HepG2 (cell line): ENCODE data around the gene MED12L. TPM values are rescaled to one million over a fixed set of nuclear protein-coding genes. Genes with fewer than 3 reads are reported as not detected.

ENCODE experiments used
- ATAC-seq: fragments of 200-7000 bp; cut with Tn5 transposase; 3 replicates; pipeline ENCODE4 v1.9.1; 2020; ENCODE audit warnings: mild to moderate bottlenecking, moderate library complexity
- BruUV-seq: library from RNA; stranded (reverse); fragments of 400-500 nt; replicated peaks from 2 replicates; lab custom pipeline; 2021; lab: Mats Ljungman, UMichigan
- CTCF ChIA-PET: fragments of 300-600 bp; formaldehyde crosslinking; extraction: SDS; loops from one replicate; lab custom pipeline; 2021; ENCODE audit warnings: low total read pairs, inconsistent platforms, low intra/inter-chr PET ratio; lab: Yijun Ruan, JAX
- POLR2A ChIA-PET: fragments of 350-600 bp; sonication (Branson Sonifier 250); formaldehyde crosslinking; loops from one replicate; lab custom pipeline; 2020; ENCODE audit warnings: antibody characterized with exemption, inconsistent platforms; lab: Yijun Ruan, JAX
- DNase-seq: peaks from one replicate; pipeline ENCODE4 v3.0.0-alpha.2; 2015; ENCODE audit warnings: low spot score
- FAIRE-seq: peaks from 3 replicates; lab custom pipeline; 2011; peaks lifted over from hg19 to GRCh38; lab: Jason Lieb, UNC
- H2AFZ ChIP-seq: one replicate; pipeline ENCODE4 v1.6.1; 2011; ENCODE audit warnings: low read length, inconsistent platforms
- H3K27ac ChIP-seq: fragments of 300-600 bp; 3 replicates; pipeline ENCODE4 v1.8.0; 2011; ENCODE audit warnings: mixed run types, mild to moderate bottlenecking, mixed read lengths, low read length, inconsistent platforms; ENCODE audit not compliant: insufficient read depth; ENCODE audit errors: extremely low read length
- H3K27me3 ChIP-seq, 2 experiments: fragments of 200-600 bp in 1 of 2; 2 replicates in 1 of 2; 3 replicates in 1 of 2; pipeline versions ENCODE4 v1.6.0 to v1.8.0; 2011; ENCODE audit warnings: low read length in 2 of 2, mild to moderate bottlenecking in 2 of 2, moderate library complexity in 2 of 2, inconsistent platforms in 1 of 2; ENCODE audit not compliant: insufficient read depth in 2 of 2, control insufficient read depth in 1 of 2
- H3K36me3 ChIP-seq, 2 experiments: fragments of 200-600 bp in 1 of 2; replicated peaks in 1 of 2; 2 replicates in 1 of 2; 3 replicates in 1 of 2; pipeline versions ENCODE4 v1.5.1 to v1.8.0; 2011; ENCODE audit warnings: low read length in 2 of 2, inconsistent platforms in 1 of 2; ENCODE audit not compliant: insufficient read depth in 2 of 2, control insufficient read depth in 1 of 2
- H3K4me1 ChIP-seq: 2 replicates; pipeline ENCODE4 v1.5.1; 2012; ENCODE audit warnings: low read length, inconsistent platforms; ENCODE audit not compliant: insufficient read depth
- H3K4me2 ChIP-seq: 2 replicates; pipeline ENCODE4 v1.6.0; 2011; ENCODE audit warnings: low read depth, low read length, inconsistent platforms
- H3K4me3 ChIP-seq, 3 experiments: fragments of 200-600 bp in 1 of 3; sonication (generic), shearing (Covaris generic) in 1 of 3; replicated peaks in 1 of 3; 2 replicates each; pipeline ENCODE4 v1.5.1; 2011 to 2016; ENCODE audit warnings: low read length in 3 of 3, inconsistent platforms in 2 of 3, low read depth in 2 of 3, mild to moderate bottlenecking in 2 of 3, control low read depth in 1 of 3, mixed read lengths in 1 of 3; ENCODE audit not compliant: insufficient read depth in 1 of 3
- H3K79me2 ChIP-seq: one replicate; pipeline ENCODE4 v1.6.1; 2011; ENCODE audit warnings: low read length, inconsistent platforms; ENCODE audit not compliant: insufficient read depth
- H3K9ac ChIP-seq: 2 replicates; pipeline ENCODE4 v1.6.0; 2011; ENCODE audit warnings: mild to moderate bottlenecking, low read depth, low read length, inconsistent platforms; ENCODE audit not compliant: insufficient read depth
- H3K9me3 ChIP-seq: 2 replicates; pipeline ENCODE4 v1.5.1; 2012; ENCODE audit warnings: mild to moderate bottlenecking, low read length
- H4K20me1 ChIP-seq: 2 replicates; pipeline ENCODE4 v1.6.0; 2011; ENCODE audit warnings: inconsistent platforms, mild to moderate bottlenecking, low read length, moderate library complexity; ENCODE audit not compliant: insufficient read depth
- ATF7 ChIP-seq, 2 experiments: fragments of 450-650 bp in 1 of 2; sonication (generic) in 1 of 2; formaldehyde crosslinking in 1 of 2; IDR thresholded peaks; 2 replicates each; pipeline versions ENCODE4 v1.4.0 to v1.6.1; 2016 to 2020; ENCODE audit warnings: antibody characterized with exemption in 1 of 2, mild to moderate bottlenecking in 1 of 2, missing genetic modification reagents in 1 of 2
- BCL6 ChIP-seq: IDR thresholded peaks from 2 replicates; pipeline ENCODE4 v1.6.1; 2016; ENCODE audit warnings: missing genetic modification reagents, missing compliant biosample characterization
- FOXA3 ChIP-seq: IDR thresholded peaks from 2 replicates; pipeline ENCODE4 v1.6.1; 2016; ENCODE audit warnings: missing genetic modification reagents, missing compliant biosample characterization
- HIC2 ChIP-seq: sonication (generic); formaldehyde crosslinking; IDR thresholded peaks from 2 replicates; pipeline ENCODE4 v1.9.0; 2022; ENCODE audit warnings: low read depth, missing genetic modification reagents
- HINFP ChIP-seq: sonication (generic); formaldehyde crosslinking; IDR thresholded peaks from 2 replicates; pipeline ENCODE4 v1.4.0; 2020; ENCODE audit warnings: low read depth, mild to moderate bottlenecking, missing genetic modification reagents
- HNF4A ChIP-seq: sonication (generic); formaldehyde crosslinking; IDR thresholded peaks from 2 replicates; pipeline ENCODE4 v1.4.0; 2020; ENCODE audit warnings: missing genetic modification reagents
- KAT8 ChIP-seq: IDR thresholded peaks from 2 replicates; pipeline ENCODE4 v1.6.1; 2016; ENCODE audit warnings: missing genetic modification reagents, missing compliant biosample characterization
- PRMT3 ChIP-seq: sonication (generic); formaldehyde crosslinking; IDR thresholded peaks from 2 replicates; pipeline ENCODE4 v1.8.1; 2022; ENCODE audit warnings: low read depth, mild to moderate bottlenecking, moderate library complexity, missing genetic modification reagents, borderline replicate concordance
- RFX5 ChIP-seq: IDR thresholded peaks from 2 replicates; pipeline ENCODE4 v1.6.1; 2011; ENCODE audit warnings: low read depth, low read length, improper control_type of control experiment
- SKI ChIP-seq: fragments of 450-650 bp; IDR thresholded peaks from one replicate; pipeline ENCODE4 v1.6.1; 2018; ENCODE audit warnings: mild to moderate bottlenecking; ENCODE audit not compliant: partially characterized antibody
- SMAD3 ChIP-seq: sonication (generic); formaldehyde crosslinking; IDR thresholded peaks from 2 replicates; pipeline ENCODE4 v1.4.0; 2020; ENCODE audit warnings: missing genetic modification reagents
- SOX5 ChIP-seq: IDR thresholded peaks from 2 replicates; pipeline ENCODE4 v1.6.1; 2016; ENCODE audit warnings: borderline replicate concordance
- TAF1 ChIP-seq: sonication (generic); formaldehyde crosslinking; IDR thresholded peaks from 2 replicates; pipeline ENCODE4 v1.4.0; 2020; ENCODE audit warnings: missing genetic modification reagents
- ZBTB26 ChIP-seq: IDR thresholded peaks from 2 replicates; pipeline ENCODE4 v1.6.1; 2016; ENCODE audit warnings: missing compliant biosample characterization, missing genetic modification reagents, borderline replicate concordance
- ZNF629 ChIP-seq: sonication (generic); formaldehyde crosslinking; conservative IDR thresholded peaks from 2 replicates; pipeline ENCODE4 v1.5.0; 2020; ENCODE audit warnings: missing genetic modification reagents
- ZNF850 ChIP-seq: sonication (generic); formaldehyde crosslinking; conservative IDR thresholded peaks from 2 replicates; pipeline ENCODE4 v1.9.0; 2021; ENCODE audit warnings: mild to moderate bottlenecking, missing genetic modification reagents
- WGBS: methylation state at CpG from one replicate; pipeline ENCODE4 v1.1.6; 2017; ENCODE audit warnings: low lambda C conversion rate; 5-methylcytosine and 5-hydroxymethylcytosine counted together
- in situ Hi-C: cut with HindIII; loops from 2 replicates; pipeline ENCODE4 v1.10.0; 2017; ENCODE audit warnings: low pct_unique_long_range_greater_than_20kb; ENCODE audit not compliant: extremely low pct_ligation_motif_present
- intact Hi-C: fragments of 100-400 bp; cut with micrococcal nuclease; formaldehyde crosslinking; loops from one replicate; pipeline ENCODE4 v1.10.0; 2022; ENCODE audit not compliant: unreplicated experiment
- polyA plus RNA-seq, 8 experiments: library from polyadenylated mRNA; depleted of rRNA in 3 of 8; stranded (reverse) in 7 of 8; unstranded in 1 of 8; fragments of >200 nt; fragmentation: Illumina TruSeq in 4 of 8; extraction: Trizol in 4 of 8; gene quantifications; 2 replicates each; pipeline versions ENCODE4 v1.2.1 to v1.2.3, GENCODE V29; 2011 to 2016; ENCODE audit warnings: low read depth in 4 of 8, missing spikeins in 1 of 8, mixed read lengths in 1 of 8; ENCODE audit not compliant: insufficient read depth in 1 of 8
- total RNA-seq, 5 experiments: library from RNA; depleted of rRNA; stranded (reverse); fragments of >200 nt; fragmentation: Illumina TruSeq; extraction: Trizol; gene quantifications; 2 replicates each; pipeline ENCODE4 v1.2.3, GENCODE V29; 2016; ENCODE audit warnings: low read depth in 1 of 5
- TF ChIP-seq, protein P1 (sequence below): sonication (generic); formaldehyde crosslinking; IDR thresholded peaks from 2 replicates; pipeline ENCODE4 v1.4.0; 2020; ENCODE audit warnings: missing genetic modification reagents, borderline replicate concordance

MED12L gene
- total and polyA plus RNA-seq, 2 of the 13 experiments (the other 11 are each of a cell fraction or from before 2014, with no cell fraction given) = 0.07 to 0.64 TPM

DNA sequence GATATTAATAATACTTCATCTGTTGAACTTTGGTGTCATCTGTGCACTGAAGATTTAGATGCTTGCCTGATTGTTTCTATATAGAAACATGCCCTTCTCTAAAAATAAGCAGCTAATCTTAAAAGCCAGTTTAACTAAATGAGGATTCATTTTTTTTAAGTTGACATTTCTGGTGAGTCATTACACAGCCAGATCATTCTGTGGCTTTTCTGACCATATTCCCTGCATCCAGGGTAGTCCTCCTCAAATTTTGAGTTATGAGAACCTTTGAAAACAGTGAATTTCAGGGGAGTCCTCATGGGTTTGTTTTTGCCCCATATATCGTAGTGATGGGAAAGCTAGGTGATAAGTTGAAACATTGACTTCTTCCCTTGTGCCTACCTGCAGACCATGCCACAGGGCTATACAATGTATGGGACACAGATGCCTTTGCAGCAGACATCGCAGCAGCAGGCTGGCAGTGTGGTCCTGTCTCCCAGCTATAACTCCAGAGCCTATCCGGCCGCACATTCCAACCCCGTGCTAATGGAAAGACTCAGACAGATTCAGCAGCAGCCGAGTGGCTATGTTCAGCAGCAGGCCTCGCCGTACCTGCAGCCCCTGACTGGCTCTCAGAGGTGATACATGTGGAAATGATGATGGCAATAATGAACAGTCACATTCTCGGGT, 325.6 kb downstream of the MED12L start:
- no peaks in the 10 kb centered on the region for H3K36me3 ChIP-seq
- DNase-seq (no peak), FAIRE-seq (no peak), ATAC-seq (no peak)
- H2AFZ ChIP-seq = no peak overlapping the region
- no peaks in the 10 kb centered on the region for H3K79me2 ChIP-seq
- H3K4me3 ChIP-seq = no peak overlapping the region
- H3K27ac ChIP-seq = no peak overlapping the region
- no peaks in the 10 kb centered on the region for H3K4me1 ChIP-seq
- 0 out of 2 replicates have a peak, but pooled peaks cover 6% of the 10 kb centered on the region for H3K9me3 ChIP-seq
- no peak overlapping the region for H3K9ac ChIP-seq
- ChIA-PET CTCF (no interaction called here), POLR2A (no interaction called here)
- 0 out of 5 replicates have a peak, but pooled peaks cover 0 to 2% of the 10 kb centered on the region in 2 experiments for H3K27me3 ChIP-seq
- BruUV-seq = no TSS peak
- H4K20me1 ChIP-seq = no peaks in the 10 kb centered on the region
- intact Hi-C loops = no loop called here
- no peak overlapping the region for H3K4me2 ChIP-seq
- 8% methylated on average over 6 of the region's 9 CpGs for WGBS
- in situ Hi-C loops = no loop called here
- TF ChIP-seq SKI (no peak), PRMT3 (CRISPR knock-in tag) (no peak), RFX5 (no peak), ZNF629 (CRISPR knock-in tag) (no peak), SMAD3 (CRISPR knock-in tag) (no peak), KAT8 (CRISPR knock-in tag) (no peak), TAF1 (no peak), BCL6 (no peak), HNF4A (CRISPR knock-in tag) (no peak), FOXA3 (CRISPR knock-in tag) (no peak), ATF7 (IDR thresholded peaks at IDR 0.05) (no peak), ATF7 (CRISPR knock-in tag; IDR thresholded peaks at IDR 0.05) (no peak), ZNF850 (CRISPR knock-in tag) (no peak), SOX5 (CRISPR knock-in tag) (no peak), HINFP (CRISPR knock-in tag) (no peak), ZBTB26 (CRISPR knock-in tag) (no peak), HIC2 (CRISPR knock-in tag) (no peak)
- TF ChIP-seq, protein P1, sequence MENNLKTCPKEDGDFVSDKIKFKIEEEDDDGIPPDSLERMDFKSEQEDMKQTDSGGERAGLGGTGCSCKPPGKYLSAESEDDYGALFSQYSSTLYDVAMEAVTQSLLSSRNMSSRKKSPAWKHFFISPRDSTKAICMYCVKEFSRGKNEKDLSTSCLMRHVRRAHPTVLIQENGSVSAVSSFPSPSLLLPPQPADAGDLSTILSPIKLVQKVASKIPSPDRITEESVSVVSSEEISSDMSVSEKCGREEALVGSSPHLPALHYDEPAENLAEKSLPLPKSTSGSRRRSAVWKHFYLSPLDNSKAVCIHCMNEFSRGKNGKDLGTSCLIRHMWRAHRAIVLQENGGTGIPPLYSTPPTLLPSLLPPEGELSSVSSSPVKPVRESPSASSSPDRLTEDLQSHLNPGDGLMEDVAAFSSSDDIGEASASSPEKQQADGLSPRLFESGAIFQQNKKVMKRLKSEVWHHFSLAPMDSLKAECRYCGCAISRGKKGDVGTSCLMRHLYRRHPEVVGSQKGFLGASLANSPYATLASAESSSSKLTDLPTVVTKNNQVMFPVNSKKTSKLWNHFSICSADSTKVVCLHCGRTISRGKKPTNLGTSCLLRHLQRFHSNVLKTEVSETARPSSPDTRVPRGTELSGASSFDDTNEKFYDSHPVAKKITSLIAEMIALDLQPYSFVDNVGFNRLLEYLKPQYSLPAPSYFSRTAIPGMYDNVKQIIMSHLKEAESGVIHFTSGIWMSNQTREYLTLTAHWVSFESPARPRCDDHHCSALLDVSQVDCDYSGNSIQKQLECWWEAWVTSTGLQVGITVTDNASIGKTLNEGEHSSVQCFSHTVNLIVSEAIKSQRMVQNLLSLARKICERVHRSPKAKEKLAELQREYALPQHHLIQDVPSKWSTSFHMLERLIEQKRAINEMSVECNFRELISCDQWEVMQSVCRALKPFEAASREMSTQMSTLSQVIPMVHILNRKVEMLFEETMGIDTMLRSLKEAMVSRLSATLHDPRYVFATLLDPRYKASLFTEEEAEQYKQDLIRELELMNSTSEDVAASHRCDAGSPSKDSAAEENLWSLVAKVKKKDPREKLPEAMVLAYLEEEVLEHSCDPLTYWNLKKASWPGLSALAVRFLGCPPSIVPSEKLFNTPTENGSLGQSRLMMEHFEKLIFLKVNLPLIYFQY (CRISPR knock-in tag) = no peak
